Fibroblast of the aortic adventitia (primary cell): ENCODE results near the gene VEGFC. TPM values are rescaled to one million over a fixed set of nuclear protein-coding genes. Genes with fewer than 3 reads are reported as not detected.

Experiments
- DNase-seq: peaks from one replicate; pipeline ENCODE4 v3.0.0-alpha.2; 2010; ENCODE audit warnings: low read depth
- H3K4me3 ChIP-seq: 2 replicates; pipeline ENCODE4 v1.5.1; 2011; ENCODE audit warnings: low read depth, mild to moderate bottlenecking, control low read depth, low read length, moderate library complexity
- CTCF ChIP-seq: IDR thresholded peaks from 2 replicates; pipeline ENCODE4 v1.5.1; 2011; ENCODE audit warnings: mild to moderate bottlenecking, low read length, control low read depth, inconsistent platforms; ENCODE audit not compliant: insufficient read depth
- total RNA-seq: library from RNA; depleted of rRNA; stranded (reverse); fragments of >200 nt; gene quantifications from 2 replicates; pipeline ENCODE4 v1.2.3, GENCODE V29; 2012; ENCODE audit warnings: low replicate concordance

VEGFC gene
- 24.7 and 42.9 TPM in 2 replicates for total RNA-seq

GRCh38 chr4:176792326-176793059 lies at the start of gene VEGFC:
TSS of gene VEGFC (minus strand) at chr4:176792922. CDS start at chr4:176792311, 611 bp downstream.
- no peak for TF ChIP-seq CTCF
- DNase-seq = peak; percentile 70
- H3K4me3 ChIP-seq = peak within 1 kb of the TSS; percentile 88

GRCh38 chr4:176841711-176842112 lies 49.0 kb upstream of the VEGFC start:
- no peak overlapping the region for H3K4me3 ChIP-seq
- no peak for TF ChIP-seq CTCF
- peak; percentile 80 for DNase-seq

- TF ChIP-seq CTCF = no peak
- H3K4me3 ChIP-seq = no peak overlapping the region
- DNase-seq = peak; percentile 44
Observed at GRCh38 chr4:176840166-176840565, 47.4 kb upstream of the VEGFC start.

- no peak for TF ChIP-seq CTCF
- DNase-seq = no peak
Observed at GRCh38 chr4:176839656-176840055, 46.9 kb upstream of the VEGFC start.

GRCh38 chr4:176838601-176839433 lies 46.1 kb upstream of the VEGFC start:
- H3K4me3 ChIP-seq = no peak overlapping the region
- peak; percentile 71 for DNase-seq
- no peak for TF ChIP-seq CTCF

More at GRCh38 chr4:176839656-176840055, 46.9 kb upstream of the VEGFC start:
- H3K4me3 ChIP-seq = no peak overlapping the region

GRCh38 chr4:176837169-176837895 lies 44.6 kb upstream of the VEGFC start:
- DNase-seq = no peak
- no peak overlapping the region for H3K4me3 ChIP-seq
- no peak for TF ChIP-seq CTCF
